ENCODE results near the gene PHRF1. TPM values are rescaled to one million over a fixed set of nuclear protein-coding genes. Genes with fewer than 3 reads are reported as not detected.

The PHRF1 gene
- total and polyA plus RNA-seq, 9 of the 15 experiments (the other 6 are each of a cell fraction or from before 2014, with no cell fraction given): 0.07 to 37.2 (median 7.7) TPM

- FAIRE-seq (no peak), DNase-seq (ENCODE audit: extremely low read depth in 1 of 4, low spot score in 3 of 4) (peak in 2 of 4 experiments; percentile 21 to 34), ATAC-seq (no peak)
- in situ Hi-C loops (cut with MboI) (no loop called here), intact Hi-C loops (cut with micrococcal nuclease) (no loop called here)
- peaks cover 3% of the 10 kb centered on the region for H3K9me1 ChIP-seq (ENCODE audit: control insufficient read depth, insufficient read depth, low read length)
- ChIA-PET CTCF (ENCODE audit: low intra/inter-chr PET ratio) (interaction anchor here (0.5 kb wide), 1 partner anchor 16 kb away, joined by 3 read pairs; no protein-coding TSS in a partner anchor), POLR2A (interaction anchor here (0.6 to 1.1 kb wide), 4 partner anchors 14 to 58 kb away, joined by 3 to 4 read pairs (median 4); no protein-coding TSS in a partner anchor)
- peaks cover 35% of the 10 kb centered on the region; the same call in 1 of the 3 replicates for H3K36me3 ChIP-seq (ENCODE audit: control insufficient read depth, insufficient read depth, low read length)
- no peaks in the 10 kb centered on the region for H3K27me3 ChIP-seq (ENCODE audit: control insufficient read depth in 2 of 2, insufficient read depth in 2 of 2, low read length in 2 of 2)
- H3K4me2 ChIP-seq (ENCODE audit: insufficient read depth, low read length): peak overlapping the region; percentile 78
- peaks cover 22 to 80% of the 10 kb centered on the region in 2 experiments for H3K4me1 ChIP-seq (replicated peaks in 1 of 2; ENCODE audit: control insufficient read depth in 2 of 2, insufficient read depth in 2 of 2, low read length in 2 of 2)
- H3K4me3 ChIP-seq: peak overlapping the region; percentile 78
- 0 out of 2 replicates have a peak, but pooled peaks cover 4% of the 10 kb centered on the region for H4K20me1 ChIP-seq (replicated peaks; ENCODE audit: control insufficient read depth, insufficient read depth, low read length)
- no peak overlapping the region for H2AFZ ChIP-seq (ENCODE audit: low read depth, low read length)
- H3K9ac ChIP-seq (ENCODE audit: insufficient read depth in 1 of 2, low read depth in 2 of 2, low read length in 2 of 2): peak overlapping the region; percentile 78 to 95
- 20% methylated on average over 34 of the region's 66 CpGs for WGBS (ENCODE audit: insufficient coverage, low coverage, missing lambda C conversion rate)
- H3K27ac ChIP-seq (ENCODE audit: extremely low read depth, low read depth, low read length): peak overlapping the region; percentile 72; the same call in 2 of the 3 replicates
- BruUV-seq (replicated peaks): no TSS peak
- peaks cover 17% of the 10 kb centered on the region for H3K79me2 ChIP-seq (ENCODE audit: control insufficient read depth, insufficient read depth, low read length)
- H3K9me3 ChIP-seq (replicated peaks; ENCODE audit: control insufficient read depth, insufficient read depth, low read depth, low read length): no peaks in the 10 kb centered on the region
- TF ChIP-seq ZC3H8 (IDR thresholded peaks at IDR 0.05): no peak
- TF ChIP-seq SLC30A9 (CRISPR knock-in tag; IDR thresholded peaks at IDR 0.05): no peak
- TF ChIP-seq HMGN3 (IDR thresholded peaks at IDR 0.05; ENCODE audit: borderline replicate concordance, extremely low read depth, insufficient read length, low read depth, low read length): no peak
- TF ChIP-seq FIP1L1 (IDR thresholded peaks at IDR 0.05; ENCODE audit: low read depth, low read length, poor library complexity, severe bottlenecking): peak; percentile 37
- TF ChIP-seq CCNT2 (IDR thresholded peaks at IDR 0.05; ENCODE audit: borderline replicate concordance, extremely low read depth, insufficient read length, low read depth, low read length): peak; percentile 33
- no peak for TF ChIP-seq GTF2F1 (IDR thresholded peaks at IDR 0.05; ENCODE audit: low read depth, low read length)
- 0 out of 2 replicates have a peak, but pooled peaks have one; percentile 18 for TF ChIP-seq KAT7 (CRISPR knock-in tag; IDR thresholded peaks at IDR 0.05; ENCODE audit: borderline replicate concordance)
- peak; percentile 63; the same call in 1 of the 2 replicates for TF ChIP-seq ZBTB1 (CRISPR knock-in tag; IDR thresholded peaks at IDR 0.05; ENCODE audit: borderline replicate concordance, low read depth)
- TF ChIP-seq CHCHD3 (CRISPR knock-in tag; IDR thresholded peaks at IDR 0.05): no peak
- no peak for TF ChIP-seq MXI1 (IDR thresholded peaks at IDR 0.05; ENCODE audit: low read depth, low read length)
- TF ChIP-seq NCOR1 (IDR thresholded peaks at IDR 0.05): no peak
- TF ChIP-seq PHB (CRISPR knock-in tag; IDR thresholded peaks at IDR 0.05): no peak
- no peak for TF ChIP-seq ID3 (CRISPR knock-in tag; IDR thresholded peaks at IDR 0.05)
- TF ChIP-seq ID3 (tag; IDR thresholded peaks at IDR 0.05): no peak
- 0 out of 2 replicates have a peak, but pooled peaks have one; percentile 49 for TF ChIP-seq HMGXB4 (CRISPR knock-in tag; IDR thresholded peaks at IDR 0.05)
- no peak for TF ChIP-seq MLX (CRISPR knock-in tag; conservative IDR thresholded peaks at IDR 0.05)
Observed at GRCh38 chr11:534396-535209, 41.7 kb upstream of the PHRF1 start.

All from K562 (cell line).